ENCODE results near the gene KIF13A. TPM values are rescaled to one million over a fixed set of nuclear protein-coding genes. Genes with fewer than 3 reads are reported as not detected.

The KIF13A gene
- total RNA-seq, 1 donor from 2014 or later = 54.4 TPM

- Mint-ChIP-seq H3K27ac (peak overlapping the region; percentile 35), H3K9me3 (no peaks in the 10 kb centered on the region), H3K36me3 (no peaks in the 10 kb centered on the region), H3K4me1 (peaks cover 11% of the 10 kb centered on the region), H3K27me3 (ENCODE audit: low read depth) (no peaks in the 10 kb centered on the region), H3K4me3 (no peak overlapping the region)
- TF ChIP-seq CTCF (IDR thresholded peaks at IDR 0.05; ENCODE audit: unreplicated experiment) = no peak
- DNase-seq (ENCODE audit: low spot score in 2 of 2, unreplicated experiment in 2 of 2) = no peak
These were observed 268.0 kb downstream of the KIF13A start for GRCh38 chr6:17719323-17720041.

DNA sequence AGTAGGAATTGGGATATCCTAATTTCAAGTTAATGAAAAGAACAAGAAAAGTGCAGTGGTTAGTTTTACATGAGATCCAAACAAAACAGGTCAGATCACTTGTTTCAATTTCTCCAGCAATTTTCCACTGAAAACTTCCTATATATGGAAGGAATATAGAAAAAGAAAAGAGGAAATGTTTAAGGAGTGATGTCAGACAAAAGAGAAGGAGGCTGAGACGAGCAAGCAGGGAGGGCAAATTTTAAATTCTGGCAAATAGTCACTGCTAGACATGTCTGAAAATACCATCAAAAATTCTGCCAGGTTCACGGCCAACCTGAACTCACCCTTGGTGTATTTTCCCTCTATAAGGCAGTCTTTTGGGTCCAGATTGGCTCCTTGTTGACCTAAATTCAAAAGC is 271.2 kb downstream of the KIF13A start:
- Mint-ChIP-seq H3K27me3 (ENCODE audit: low read depth) (no peaks in the 10 kb centered on the region), H3K4me1 (peaks cover 3% of the 10 kb centered on the region), H3K9me3 (no peaks in the 10 kb centered on the region), H3K36me3 (no peaks in the 10 kb centered on the region), H3K4me3 (no peak overlapping the region), H3K27ac (no peak overlapping the region)
- DNase-seq (ENCODE audit: low spot score in 2 of 2, unreplicated experiment in 2 of 2) = no peak
- no peak for TF ChIP-seq CTCF (IDR thresholded peaks at IDR 0.05; ENCODE audit: unreplicated experiment)

GRCh38 chr6:17714879-17715851 is 272.3 kb downstream of the KIF13A start:
- H3K9me3 Mint-ChIP-seq = no peaks in the 10 kb centered on the region
- DNase-seq (ENCODE audit: low spot score in 2 of 2, unreplicated experiment in 2 of 2) = no peak
- H3K27me3 Mint-ChIP-seq (ENCODE audit: low read depth) = no peaks in the 10 kb centered on the region
- peaks cover 3% of the 10 kb centered on the region for H3K4me1 Mint-ChIP-seq
- TF ChIP-seq CTCF (IDR thresholded peaks at IDR 0.05; ENCODE audit: unreplicated experiment) = no peak
- no peak overlapping the region for H3K27ac Mint-ChIP-seq
- no peaks in the 10 kb centered on the region for H3K36me3 Mint-ChIP-seq
- no peak overlapping the region for H3K4me3 Mint-ChIP-seq

DNA sequence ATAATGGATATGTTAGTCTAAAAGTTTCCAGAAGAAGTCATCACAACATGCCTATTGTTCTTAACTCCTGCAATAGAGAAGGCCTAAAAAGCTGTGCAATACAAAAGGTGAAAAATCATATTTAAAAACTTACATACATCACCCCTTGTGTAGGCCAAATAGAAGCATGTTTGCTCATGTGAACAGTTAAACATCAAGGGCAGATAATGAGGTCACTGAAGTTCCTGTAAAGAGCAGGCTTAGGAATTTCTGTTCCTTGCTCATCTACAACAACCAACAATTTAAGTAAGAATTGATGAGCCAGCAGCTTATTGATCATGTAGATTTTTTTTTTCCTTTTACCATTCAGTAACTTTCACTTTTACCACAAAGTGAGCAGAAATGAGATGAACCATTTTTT is 273.3 kb downstream of the KIF13A start:
- peaks cover 2% of the 10 kb centered on the region for H3K4me1 Mint-ChIP-seq
- TF ChIP-seq CTCF (IDR thresholded peaks at IDR 0.05; ENCODE audit: unreplicated experiment) = no peak
- H3K36me3 Mint-ChIP-seq = no peaks in the 10 kb centered on the region
- H3K9me3 Mint-ChIP-seq = no peaks in the 10 kb centered on the region
- H3K27me3 Mint-ChIP-seq (ENCODE audit: low read depth) = no peaks in the 10 kb centered on the region
- no peak overlapping the region for H3K4me3 Mint-ChIP-seq
- H3K27ac Mint-ChIP-seq = no peak overlapping the region
- no peak for DNase-seq (ENCODE audit: low spot score in 2 of 2, unreplicated experiment in 2 of 2)

GRCh38 chr6:17712576-17712975 is 274.9 kb downstream of the KIF13A start:
- Mint-ChIP-seq H3K36me3 (no peaks in the 10 kb centered on the region), H3K4me1 (peaks cover 2% of the 10 kb centered on the region), H3K27ac (no peak overlapping the region), H3K27me3 (ENCODE audit: low read depth) (no peaks in the 10 kb centered on the region), H3K4me3 (no peak overlapping the region), H3K9me3 (no peaks in the 10 kb centered on the region)
- no peak for DNase-seq (ENCODE audit: low spot score in 2 of 2, unreplicated experiment in 2 of 2)
- no peak for TF ChIP-seq CTCF (IDR thresholded peaks at IDR 0.05; ENCODE audit: unreplicated experiment)

All from mesothelial cell of epicardium (in vitro differentiated cells).